HCT116 (cell line): ENCODE data around the gene KLK5.

Experiments
- ATF3 ChIP-seq: IDR thresholded peaks from 2 replicates; pipeline ENCODE4 v1.6.1; 2012
- CEBPB ChIP-seq: IDR thresholded peaks from 2 replicates; pipeline ENCODE4 v1.6.1; 2012; ENCODE audit warnings: low read depth
- CTCF ChIP-seq, 3 experiments: fragments of 200-600 bp in 1 of 3; sonication (generic) in 1 of 3; IDR thresholded peaks in 2 of 3; conservative IDR thresholded peaks in 1 of 3; 2 replicates each; pipeline ENCODE4 v1.5.1; 2012 to 2017; ENCODE audit warnings: low read depth in 2 of 3, low read length in 2 of 3, antibody characterized with exemption in 1 of 3, borderline replicate concordance in 1 of 3, control low read depth in 1 of 3, mild to moderate bottlenecking in 1 of 3, mixed read lengths in 1 of 3, mixed run types in 1 of 3, moderate library complexity in 1 of 3; ENCODE audit not compliant: insufficient read depth in 1 of 3
- EZH2 ChIP-seq: fragments of 200-600 bp; sonication (generic); IDR thresholded peaks from 2 replicates; pipeline ENCODE4 v1.6.1; 2017; ENCODE audit warnings: antibody characterized with exemption, mixed run types
- POLR2AphosphoS5 ChIP-seq: IDR thresholded peaks from 2 replicates; pipeline ENCODE4 v1.6.1; 2011; ENCODE audit warnings: mild to moderate bottlenecking, low read depth, low read length, moderate library complexity

GRCh38 chr19:50924586-50924985, 28.3 kb downstream of the KLK5 start:
- TF ChIP-seq ATF3 (no peak), CTCF (IDR thresholded peaks at IDR 0.05 in 2 of 3, conservative IDR thresholded peaks at IDR 0.05 in 1 of 3; ENCODE audit: borderline replicate concordance in 1 of 3, insufficient read depth in 1 of 3, low read depth in 2 of 3, low read length in 2 of 3) (no peak), EZH2 (no peak), CEBPB (no peak), POLR2AphosphoS5 (no peak)
